ENCODE data around the gene SDCCAG8.

DNA sequence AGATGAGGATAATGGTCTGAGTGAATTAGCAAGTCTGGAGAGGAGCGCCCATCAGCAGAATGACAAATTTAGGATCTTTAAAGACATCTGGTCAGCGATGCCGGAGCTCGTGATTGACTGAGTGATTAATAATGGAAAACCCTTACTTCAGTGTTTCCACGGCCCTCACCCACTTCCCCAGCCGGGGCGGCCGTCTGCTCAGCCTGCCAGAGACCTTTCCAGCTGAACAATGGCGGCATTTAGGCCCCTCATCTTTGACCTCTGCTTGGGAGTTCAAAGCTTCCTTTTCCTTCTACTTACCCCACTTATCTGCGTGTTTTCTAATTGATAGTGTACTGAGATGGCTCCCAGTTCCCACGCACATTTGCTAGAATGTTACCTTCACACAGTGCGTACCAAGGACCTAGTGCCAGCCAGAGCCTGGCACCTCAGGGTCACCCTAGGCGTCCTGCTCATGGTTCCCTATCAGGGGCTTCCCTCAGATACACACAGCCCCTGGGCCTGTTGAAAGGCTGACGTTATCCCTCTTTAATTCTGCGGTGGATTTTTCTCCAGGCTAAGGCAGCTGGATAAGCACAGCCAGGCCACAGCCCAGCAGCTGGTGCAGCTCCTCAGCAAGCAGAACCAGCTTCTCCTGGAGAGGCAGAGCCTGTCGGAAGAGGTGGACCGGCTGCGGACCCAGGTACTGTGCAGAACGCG, 232.8 kb downstream of the SDCCAG8 start:
- TF ChIP-seq, protein P1, sequence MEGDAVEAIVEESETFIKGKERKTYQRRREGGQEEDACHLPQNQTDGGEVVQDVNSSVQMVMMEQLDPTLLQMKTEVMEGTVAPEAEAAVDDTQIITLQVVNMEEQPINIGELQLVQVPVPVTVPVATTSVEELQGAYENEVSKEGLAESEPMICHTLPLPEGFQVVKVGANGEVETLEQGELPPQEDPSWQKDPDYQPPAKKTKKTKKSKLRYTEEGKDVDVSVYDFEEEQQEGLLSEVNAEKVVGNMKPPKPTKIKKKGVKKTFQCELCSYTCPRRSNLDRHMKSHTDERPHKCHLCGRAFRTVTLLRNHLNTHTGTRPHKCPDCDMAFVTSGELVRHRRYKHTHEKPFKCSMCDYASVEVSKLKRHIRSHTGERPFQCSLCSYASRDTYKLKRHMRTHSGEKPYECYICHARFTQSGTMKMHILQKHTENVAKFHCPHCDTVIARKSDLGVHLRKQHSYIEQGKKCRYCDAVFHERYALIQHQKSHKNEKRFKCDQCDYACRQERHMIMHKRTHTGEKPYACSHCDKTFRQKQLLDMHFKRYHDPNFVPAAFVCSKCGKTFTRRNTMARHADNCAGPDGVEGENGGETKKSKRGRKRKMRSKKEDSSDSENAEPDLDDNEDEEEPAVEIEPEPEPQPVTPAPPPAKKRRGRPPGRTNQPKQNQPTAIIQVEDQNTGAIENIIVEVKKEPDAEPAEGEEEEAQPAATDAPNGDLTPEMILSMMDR (IDR thresholded peaks at IDR 0.05), result no peak
- no peak for TF ChIP-seq POLR2A (IDR thresholded peaks at IDR 0.05)

All from gastroesophageal sphincter (tissue), 3 donors.